H1 (cell line): ENCODE data around the gene SMIM5.

Experiments used
- EP300 ChIP-seq, 2 experiments: IDR thresholded peaks; 1 replicate in 1 of 2; 2 replicates in 1 of 2; pipeline ENCODE4 v1.6.1; 2011 to 2012; ENCODE audit warnings: low read depth in 2 of 2, low read length in 2 of 2, mild to moderate bottlenecking in 2 of 2, borderline replicate concordance in 1 of 2, inconsistent platforms in 1 of 2, moderate library complexity in 1 of 2
- POLR2A ChIP-seq, 2 experiments: IDR thresholded peaks; 1 replicate in 1 of 2; 2 replicates in 1 of 2; pipeline ENCODE4 v1.6.1; 2011; ENCODE audit warnings: low read depth in 2 of 2, low read length in 2 of 2, mild to moderate bottlenecking in 2 of 2; ENCODE audit errors: control extremely low read depth in 1 of 2

DNA sequence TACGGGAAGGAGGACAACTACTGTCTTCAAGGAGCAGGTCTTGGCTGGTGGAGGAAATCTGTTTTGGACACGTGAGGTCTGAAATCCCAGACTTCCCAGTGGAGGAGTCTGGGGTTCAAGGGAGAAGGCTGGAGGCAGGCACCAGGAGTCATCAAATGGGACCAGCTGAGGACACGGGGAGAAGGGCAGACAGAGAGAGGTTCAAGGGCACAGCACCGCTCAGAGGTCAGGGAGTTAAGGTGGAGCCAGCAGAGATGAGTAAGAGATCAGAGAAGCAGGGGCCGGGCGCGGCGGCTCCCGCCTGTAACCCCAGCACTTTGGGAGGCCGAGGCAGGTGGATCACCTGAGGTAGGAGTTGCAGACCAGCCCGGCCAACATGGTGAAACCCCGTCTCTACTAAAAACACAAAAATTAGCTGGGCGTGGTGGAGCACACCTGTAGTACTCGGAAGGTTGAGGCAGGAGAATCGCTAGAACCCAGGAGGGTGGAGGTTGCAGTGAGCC is 10.4 kb upstream of the SMIM5 start:
- TF ChIP-seq EP300 (IDR thresholded peaks at IDR 0.05; ENCODE audit: borderline replicate concordance in 1 of 2, low read depth in 2 of 2, low read length in 2 of 2), result no peak
- no peak for TF ChIP-seq POLR2A (IDR thresholded peaks at IDR 0.05; ENCODE audit: control extremely low read depth in 1 of 2, low read depth in 2 of 2, low read length in 2 of 2)
